Activated naive CD4-positive, alpha-beta T cell treated with anti-CD3 and anti-CD28 coated beads, Interleukin-2, amount 50 U/mL, for 24 hours (primary cell): Measurements from ENCODE around the gene PRKN.

Experiments
- H3K27ac Mint-ChIP-seq: one replicate; pipeline ENCODE4 v1.8.0; 2021; ENCODE audit warnings: mild to moderate bottlenecking, mixed read lengths
- H3K27me3 Mint-ChIP-seq: one replicate; pipeline ENCODE4 v1.8.0; 2021; ENCODE audit warnings: mixed read lengths
- H3K36me3 Mint-ChIP-seq: one replicate; pipeline ENCODE4 v1.8.0; 2021; ENCODE audit warnings: mixed read lengths
- H3K4me1 Mint-ChIP-seq: one replicate; pipeline ENCODE4 v1.8.0; 2021; ENCODE audit warnings: mixed read lengths
- H3K4me3 Mint-ChIP-seq: one replicate; pipeline ENCODE4 v1.8.0; 2021; ENCODE audit warnings: mild to moderate bottlenecking, mixed read lengths
- H3K9me3 Mint-ChIP-seq: one replicate; pipeline ENCODE4 v1.8.0; 2021; ENCODE audit warnings: mixed read lengths

The PRKN gene

GRCh38 chr6:161956082-161956481 lies 771.5 kb downstream of the PRKN start:
- no peaks in the 10 kb centered on the region for H3K4me1 Mint-ChIP-seq
- no peaks in the 10 kb centered on the region for H3K9me3 Mint-ChIP-seq
- no peaks in the 10 kb centered on the region for H3K27me3 Mint-ChIP-seq
- peaks cover 2% of the 10 kb centered on the region for H3K36me3 Mint-ChIP-seq
- no peak overlapping the region for H3K27ac Mint-ChIP-seq
- H3K4me3 Mint-ChIP-seq: no peak overlapping the region

DNA sequence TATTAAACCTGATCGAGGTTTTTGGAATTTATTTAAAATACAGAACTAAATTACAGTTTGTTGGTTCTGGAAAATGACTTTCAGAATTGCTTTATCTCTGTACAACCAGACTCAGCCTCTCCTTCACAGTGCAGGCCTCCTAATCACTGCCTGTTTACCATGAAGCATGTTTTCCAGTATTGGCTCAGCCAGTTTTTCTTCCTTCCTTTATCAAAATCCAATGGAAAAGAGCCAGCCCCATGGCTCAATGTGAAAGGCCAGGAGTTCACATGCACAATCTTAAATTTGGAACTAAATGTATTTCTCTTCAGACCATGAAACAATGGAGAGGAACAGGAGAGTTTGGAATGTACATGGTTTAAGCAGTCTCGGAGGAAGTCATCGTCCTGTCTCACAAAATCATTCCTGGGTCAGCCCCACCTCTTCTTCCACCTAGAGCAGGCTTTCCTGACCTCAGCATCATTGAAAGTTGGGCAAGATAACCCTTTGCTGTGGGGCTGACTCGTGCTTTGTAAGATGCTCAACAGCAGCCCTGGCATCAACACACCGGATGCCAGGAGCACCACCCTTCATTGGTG lies 772.8 kb downstream of the PRKN start:
- H3K4me1 Mint-ChIP-seq: no peaks in the 10 kb centered on the region
- H3K4me3 Mint-ChIP-seq: no peak overlapping the region
- H3K9me3 Mint-ChIP-seq: no peaks in the 10 kb centered on the region
- H3K27ac Mint-ChIP-seq: no peak overlapping the region
- peaks cover 2% of the 10 kb centered on the region for H3K36me3 Mint-ChIP-seq
- no peaks in the 10 kb centered on the region for H3K27me3 Mint-ChIP-seq

DNA sequence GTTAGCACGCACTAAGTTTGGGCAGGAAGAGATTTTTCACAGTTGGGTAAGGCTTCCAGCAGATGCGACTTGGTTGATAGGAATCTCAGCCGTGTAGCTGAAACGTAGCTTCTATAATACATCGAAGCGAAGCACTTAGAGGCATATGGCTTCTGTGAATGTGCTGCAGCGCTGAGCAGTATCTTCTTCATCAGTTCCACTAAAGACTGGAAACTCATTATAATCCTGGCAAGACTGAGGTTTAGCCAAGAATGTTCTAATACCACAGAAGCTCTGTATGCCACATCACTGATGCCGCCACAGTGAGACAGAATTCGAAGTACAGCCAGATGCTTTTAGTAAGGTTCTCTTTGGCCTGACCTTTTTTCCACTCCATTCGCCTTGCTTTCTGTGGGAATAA lies 773.5 kb downstream of the PRKN start:
- Mint-ChIP-seq H3K27ac (no peak overlapping the region), H3K4me3 (no peak overlapping the region), H3K9me3 (no peaks in the 10 kb centered on the region), H3K4me1 (no peaks in the 10 kb centered on the region), H3K27me3 (no peaks in the 10 kb centered on the region), H3K36me3 (peaks cover 2% of the 10 kb centered on the region)

- H3K27me3 Mint-ChIP-seq: no peaks in the 10 kb centered on the region
- H3K36me3 Mint-ChIP-seq: peaks cover 2% of the 10 kb centered on the region
- no peaks in the 10 kb centered on the region for H3K4me1 Mint-ChIP-seq
- H3K27ac Mint-ChIP-seq: no peak overlapping the region
- no peaks in the 10 kb centered on the region for H3K9me3 Mint-ChIP-seq
- H3K4me3 Mint-ChIP-seq: no peak overlapping the region
Measured at GRCh38 chr6:161951126-161951525, 776.4 kb downstream of the PRKN start.

DNA sequence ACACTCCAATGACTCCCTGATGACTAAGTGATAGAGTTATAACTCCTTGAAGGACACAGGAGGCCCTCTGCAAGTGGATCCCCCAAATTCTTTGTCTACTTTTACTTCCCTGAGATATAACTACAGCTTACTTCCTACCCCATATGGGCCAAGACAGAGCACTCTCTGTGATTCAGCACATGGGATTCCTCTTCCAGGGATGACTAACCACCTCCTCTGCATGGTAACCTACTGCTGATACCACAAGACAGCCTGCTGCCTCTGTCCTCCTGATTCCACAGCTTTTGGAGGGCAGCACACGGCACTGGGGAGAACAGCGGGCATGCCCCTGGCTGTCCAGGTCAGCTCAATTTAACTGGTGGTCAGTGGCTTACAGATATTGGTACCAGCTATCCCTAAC lies 778.0 kb downstream of the PRKN start:
- H3K4me3 Mint-ChIP-seq: no peak overlapping the region
- no peaks in the 10 kb centered on the region for H3K27me3 Mint-ChIP-seq
- H3K4me1 Mint-ChIP-seq: no peaks in the 10 kb centered on the region
- no peak overlapping the region for H3K27ac Mint-ChIP-seq
- no peaks in the 10 kb centered on the region for H3K9me3 Mint-ChIP-seq
- H3K36me3 Mint-ChIP-seq: peaks cover 2% of the 10 kb centered on the region

- Mint-ChIP-seq H3K27ac (no peak overlapping the region), H3K4me1 (no peaks in the 10 kb centered on the region), H3K36me3 (peaks cover 2% of the 10 kb centered on the region), H3K4me3 (no peak overlapping the region), H3K9me3 (no peaks in the 10 kb centered on the region), H3K27me3 (no peaks in the 10 kb centered on the region)
Measured at GRCh38 chr6:161948462-161948861, 779.1 kb downstream of the PRKN start.

GRCh38 chr6:161947371-161947770 lies 780.2 kb downstream of the PRKN start:
- Mint-ChIP-seq H3K36me3 (peaks cover 2% of the 10 kb centered on the region), H3K9me3 (no peaks in the 10 kb centered on the region), H3K27ac (no peak overlapping the region), H3K27me3 (no peaks in the 10 kb centered on the region), H3K4me1 (no peaks in the 10 kb centered on the region), H3K4me3 (no peak overlapping the region)

DNA sequence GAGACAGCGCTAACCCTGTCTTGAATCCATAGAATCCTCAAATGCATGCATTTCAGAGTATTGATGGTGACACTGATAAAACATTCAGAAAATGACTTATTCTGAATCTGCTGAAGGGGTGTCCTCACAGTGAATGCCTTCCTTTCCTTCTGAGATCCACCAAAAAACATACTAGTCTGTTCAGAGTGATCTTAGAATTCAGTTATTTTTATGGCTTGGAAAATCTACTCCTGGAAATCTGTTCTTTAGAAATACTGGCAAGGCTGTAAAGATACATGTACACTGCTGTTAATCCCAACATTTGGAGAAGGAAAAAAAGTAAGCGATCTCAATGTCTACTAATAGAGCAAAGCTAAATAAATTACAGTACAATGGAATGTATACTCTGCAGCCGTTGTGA lies 781.1 kb downstream of the PRKN start:
- no peaks in the 10 kb centered on the region for H3K36me3 Mint-ChIP-seq
- no peak overlapping the region for H3K4me3 Mint-ChIP-seq
- H3K27ac Mint-ChIP-seq: no peak overlapping the region
- no peaks in the 10 kb centered on the region for H3K27me3 Mint-ChIP-seq
- H3K9me3 Mint-ChIP-seq: no peaks in the 10 kb centered on the region
- no peaks in the 10 kb centered on the region for H3K4me1 Mint-ChIP-seq

DNA sequence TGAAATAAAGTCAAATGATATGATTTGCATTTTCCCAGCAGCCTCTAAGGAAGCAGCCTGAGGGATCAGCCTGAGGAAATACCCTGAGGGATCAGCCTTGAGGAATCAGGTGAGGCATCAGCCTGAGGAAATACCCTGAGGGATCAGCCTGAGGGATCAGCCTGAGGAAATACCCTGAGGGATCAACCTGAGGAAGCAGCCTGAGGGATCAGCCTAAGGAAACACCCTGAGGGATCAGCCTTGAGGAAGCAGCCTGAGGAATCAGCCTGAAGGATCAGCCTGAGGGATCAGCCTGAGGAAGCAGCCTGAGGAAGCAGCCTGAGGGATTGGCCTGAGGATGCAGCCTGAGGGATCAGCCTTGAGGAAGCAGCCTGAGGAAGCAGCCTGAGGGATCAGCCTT lies 784.0 kb downstream of the PRKN start:
- H3K4me3 Mint-ChIP-seq: no peak overlapping the region
- H3K9me3 Mint-ChIP-seq: no peaks in the 10 kb centered on the region
- no peaks in the 10 kb centered on the region for H3K4me1 Mint-ChIP-seq
- H3K36me3 Mint-ChIP-seq: peaks cover 1% of the 10 kb centered on the region
- no peak overlapping the region for H3K27ac Mint-ChIP-seq
- H3K27me3 Mint-ChIP-seq: no peaks in the 10 kb centered on the region

DNA sequence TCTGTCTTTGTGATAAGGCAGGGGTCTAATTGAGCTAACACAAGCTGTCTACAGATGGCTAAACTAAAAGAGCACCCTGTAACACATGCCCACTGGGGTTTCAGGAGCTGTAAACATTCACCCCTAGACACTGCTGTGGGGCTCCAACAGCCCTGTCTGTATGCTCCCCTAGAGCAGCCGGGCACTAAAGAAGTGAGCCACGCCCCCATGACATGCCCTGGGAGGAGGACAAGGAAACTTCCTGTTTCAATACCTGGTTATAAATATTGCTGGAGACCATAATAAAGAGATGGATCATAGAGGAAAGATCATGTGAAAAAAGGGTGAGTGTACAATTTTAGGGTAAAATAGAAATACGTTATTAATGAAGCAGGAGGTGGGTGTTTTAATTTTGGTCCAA lies 786.0 kb downstream of the PRKN start:
- Mint-ChIP-seq H3K36me3 (peaks cover 3% of the 10 kb centered on the region), H3K27ac (no peak overlapping the region), H3K27me3 (no peaks in the 10 kb centered on the region), H3K4me1 (no peaks in the 10 kb centered on the region), H3K9me3 (no peaks in the 10 kb centered on the region), H3K4me3 (no peak overlapping the region)

DNA sequence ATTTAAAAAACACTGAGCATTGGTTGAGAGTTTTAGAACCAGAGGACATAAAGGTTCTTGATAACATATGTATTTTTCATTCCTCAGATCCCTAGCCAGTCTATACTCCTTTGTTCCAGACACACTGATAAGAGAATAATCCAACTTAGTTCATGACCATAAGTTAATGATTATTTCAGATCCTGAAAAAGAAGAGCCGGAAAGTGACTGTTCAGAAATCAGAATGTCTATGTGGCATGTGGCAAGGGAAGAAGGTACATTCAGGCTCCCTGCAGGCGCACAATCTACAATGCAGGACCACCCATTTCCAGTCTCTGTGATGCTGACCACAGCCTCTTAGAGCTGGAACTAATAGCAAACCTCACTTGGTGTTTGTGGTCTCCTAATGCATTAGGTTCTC lies 787.0 kb downstream of the PRKN start:
- Mint-ChIP-seq H3K9me3 (no peaks in the 10 kb centered on the region), H3K36me3 (peaks cover 3% of the 10 kb centered on the region), H3K27ac (no peak overlapping the region)

GRCh38 chr6:161926324-161926723 lies 801.2 kb downstream of the PRKN start:
- no peaks in the 10 kb centered on the region for H3K4me1 Mint-ChIP-seq
- H3K27ac Mint-ChIP-seq: no peak overlapping the region
- H3K4me3 Mint-ChIP-seq: no peak overlapping the region
- H3K36me3 Mint-ChIP-seq: peaks cover 3% of the 10 kb centered on the region
- H3K9me3 Mint-ChIP-seq: no peaks in the 10 kb centered on the region
- H3K27me3 Mint-ChIP-seq: no peaks in the 10 kb centered on the region

More for the DNA sequence above, 787.0 kb downstream of the PRKN start:
- no peaks in the 10 kb centered on the region for H3K4me1 Mint-ChIP-seq
- no peaks in the 10 kb centered on the region for H3K27me3 Mint-ChIP-seq
- H3K4me3 Mint-ChIP-seq: no peak overlapping the region

- H3K4me1 Mint-ChIP-seq: no peaks in the 10 kb centered on the region
- H3K4me3 Mint-ChIP-seq: no peak overlapping the region
- no peaks in the 10 kb centered on the region for H3K9me3 Mint-ChIP-seq
- no peaks in the 10 kb centered on the region for H3K27me3 Mint-ChIP-seq
- peaks cover 3% of the 10 kb centered on the region for H3K36me3 Mint-ChIP-seq
- H3K27ac Mint-ChIP-seq: no peak overlapping the region
Measured at GRCh38 chr6:161924516-161925116, 803.0 kb downstream of the PRKN start.

- Mint-ChIP-seq H3K27me3 (no peaks in the 10 kb centered on the region), H3K36me3 (no peaks in the 10 kb centered on the region), H3K27ac (no peak overlapping the region), H3K4me3 (no peak overlapping the region), H3K9me3 (no peaks in the 10 kb centered on the region), H3K4me1 (no peaks in the 10 kb centered on the region)
Measured at GRCh38 chr6:161922631-161923119, 804.9 kb downstream of the PRKN start.

- H3K27me3 Mint-ChIP-seq: no peaks in the 10 kb centered on the region
- no peaks in the 10 kb centered on the region for H3K4me1 Mint-ChIP-seq
- no peaks in the 10 kb centered on the region for H3K9me3 Mint-ChIP-seq
- H3K4me3 Mint-ChIP-seq: no peak overlapping the region
- H3K36me3 Mint-ChIP-seq: no peaks in the 10 kb centered on the region
- H3K27ac Mint-ChIP-seq: no peak overlapping the region
Measured at GRCh38 chr6:161921602-161922395, 805.8 kb downstream of the PRKN start.

DNA sequence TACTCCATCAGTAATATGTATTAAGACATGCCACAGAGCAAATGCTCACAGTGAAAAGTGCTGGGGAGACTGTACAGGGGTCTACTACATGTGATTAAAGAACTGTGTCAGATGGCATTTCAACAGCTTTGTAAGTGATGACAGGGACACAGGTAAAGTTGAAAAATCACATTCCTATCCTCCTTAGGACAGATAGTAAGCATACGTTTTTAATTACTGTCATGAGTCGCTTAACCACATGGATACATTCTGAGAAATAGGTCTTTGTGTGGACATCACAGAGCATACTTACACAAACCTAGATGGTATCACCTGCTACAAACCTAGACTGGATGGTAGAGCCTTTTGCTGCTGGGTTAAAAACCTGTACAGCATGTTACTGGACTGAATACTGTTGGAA lies 807.9 kb downstream of the PRKN start:
- H3K4me1 Mint-ChIP-seq: no peaks in the 10 kb centered on the region
- H3K4me3 Mint-ChIP-seq: no peak overlapping the region

More for the DNA sequence above, 807.9 kb downstream of the PRKN start:
- no peaks in the 10 kb centered on the region for H3K27me3 Mint-ChIP-seq
- H3K36me3 Mint-ChIP-seq: no peaks in the 10 kb centered on the region
- H3K27ac Mint-ChIP-seq: no peak overlapping the region
- H3K9me3 Mint-ChIP-seq: no peaks in the 10 kb centered on the region
